Central memory CD8-positive, alpha-beta T cell (primary cell): ENCODE measurements around the gene ZBED4.
"Not testable (repeated sequence)": the region's sequence is repeated elsewhere in the genome, so short reads cannot be mapped to it uniquely, and the experiment has no call there.

ENCODE experiments used
- ATAC-seq: fragments of 150-1000 bp; cut with Tn5 transposase; replicated peaks from 2 replicates; pipeline ENCODE4 v1.10.0; 2022; ENCODE audit warnings: mild to moderate bottlenecking, moderate FRiP score, moderate number of reproducible peaks; ENCODE audit not compliant: poor library complexity, severe bottlenecking; ENCODE audit errors: extremely low read depth
- DNase-seq, 2 donors: peaks; one replicate each; pipeline ENCODE4 v3.0.0; 2021; ENCODE audit warnings: low spot score in 2 of 2
- H3K27ac Mint-ChIP-seq: one replicate; pipeline ENCODE4 v1.8.0; 2022; ENCODE audit warnings: low read depth, mild to moderate bottlenecking, moderate library complexity, mixed read lengths
- H3K27me3 Mint-ChIP-seq: one replicate; pipeline ENCODE4 v1.8.0; 2022; ENCODE audit warnings: mixed read lengths
- H3K36me3 Mint-ChIP-seq: one replicate; pipeline ENCODE4 v1.8.0; 2022; ENCODE audit warnings: mild to moderate bottlenecking, moderate library complexity, mixed read lengths; ENCODE audit not compliant: insufficient read depth
- H3K4me1 Mint-ChIP-seq: one replicate; pipeline ENCODE4 v1.8.0; 2022; ENCODE audit warnings: mixed read lengths
- H3K4me3 Mint-ChIP-seq: one replicate; pipeline ENCODE4 v1.8.0; 2022; ENCODE audit warnings: mild to moderate bottlenecking, moderate library complexity, mixed read lengths
- H3K9me3 Mint-ChIP-seq: one replicate; pipeline ENCODE4 v1.8.0; 2022; ENCODE audit warnings: mixed read lengths

Gene ZBED4

DNA sequence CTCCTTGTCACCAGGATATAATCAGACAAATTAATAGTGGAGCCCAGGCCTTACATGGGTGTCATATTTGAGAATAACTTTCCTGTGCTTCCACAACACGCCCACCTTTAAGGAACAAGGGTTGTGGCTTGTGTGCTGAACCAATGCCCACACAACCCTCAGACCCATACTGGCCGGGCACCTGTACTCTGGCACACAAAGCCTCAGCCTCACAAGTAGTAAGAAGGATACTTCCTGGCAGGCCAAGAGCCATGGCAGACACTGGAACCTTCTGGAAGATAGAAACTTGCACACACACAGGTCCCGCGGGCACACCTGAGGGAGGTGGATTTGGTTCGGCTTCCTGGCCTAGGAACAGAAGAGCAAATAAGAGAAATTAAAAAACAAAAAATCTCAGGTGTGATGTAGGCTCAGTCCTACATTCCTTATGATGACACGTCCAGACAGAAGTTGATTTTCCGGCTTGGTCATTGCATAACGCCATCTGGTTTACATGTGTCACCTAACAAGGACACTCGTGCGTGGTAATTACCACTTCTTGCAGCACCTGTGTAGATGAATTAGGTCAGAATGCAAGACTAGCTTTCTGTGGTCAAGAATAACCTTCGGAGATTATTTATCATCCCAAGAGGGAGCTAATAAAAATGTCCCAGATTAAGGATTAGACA, 20.2 kb upstream of the ZBED4 start:
- H3K4me3 Mint-ChIP-seq = no peak overlapping the region
- no peak for ATAC-seq
- no peak for DNase-seq
- no peaks in the 10 kb centered on the region for H3K9me3 Mint-ChIP-seq
- no peaks in the 10 kb centered on the region for H3K27me3 Mint-ChIP-seq
- H3K36me3 Mint-ChIP-seq = no peaks in the 10 kb centered on the region
- H3K4me1 Mint-ChIP-seq = peaks cover 15% of the 10 kb centered on the region
- no peak overlapping the region for H3K27ac Mint-ChIP-seq

DNA sequence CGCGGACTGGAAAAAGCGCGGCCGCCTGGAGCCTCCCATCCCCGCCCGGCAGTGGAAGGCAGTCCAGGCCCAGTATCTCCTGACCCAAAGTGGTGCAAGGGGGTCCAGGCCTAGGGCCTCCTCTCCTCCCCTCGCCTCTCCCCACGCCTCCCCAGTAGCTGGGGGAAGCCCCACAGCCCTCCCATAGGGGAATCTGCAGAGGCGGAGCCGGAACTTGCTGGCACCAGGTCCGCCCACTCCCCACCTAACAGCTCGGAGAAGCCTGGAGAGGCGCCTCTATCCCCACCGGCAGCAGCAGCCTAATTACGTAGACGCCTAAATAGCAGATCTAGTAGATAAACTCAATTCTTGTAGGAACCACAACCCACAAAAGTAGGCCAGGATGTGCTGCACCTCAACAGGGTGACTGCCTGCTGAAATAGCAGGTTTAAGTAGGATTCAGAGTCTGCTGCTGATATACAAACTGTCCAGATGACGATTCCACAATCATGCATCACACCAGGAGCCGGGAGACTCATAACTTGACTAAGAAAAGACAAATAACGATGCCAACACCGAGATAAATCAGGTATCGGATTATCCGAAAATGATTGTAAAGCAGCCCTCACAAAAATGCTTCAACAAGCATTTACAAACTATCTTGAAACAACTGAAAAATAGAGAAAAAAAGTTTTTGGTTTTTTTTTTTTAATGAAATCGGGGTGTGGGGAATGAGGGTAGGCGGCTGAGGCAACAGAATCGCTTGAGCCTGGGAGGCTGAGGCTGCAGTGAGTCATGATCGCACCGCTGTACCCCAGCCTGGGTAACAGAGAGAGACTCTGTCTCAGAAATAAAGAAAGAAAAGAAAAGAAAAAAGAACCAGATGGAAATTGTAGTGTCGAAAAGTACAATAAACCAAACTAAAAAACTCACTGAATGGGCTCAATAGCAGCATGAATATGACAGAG, 14.6 kb upstream of the ZBED4 start:
- H3K4me1 Mint-ChIP-seq = peaks cover 21% of the 10 kb centered on the region
- peaks cover 3% of the 10 kb centered on the region for H3K36me3 Mint-ChIP-seq
- H3K27ac Mint-ChIP-seq = peak overlapping the region; percentile 96
- peak; percentile 94 for ATAC-seq
- H3K9me3 Mint-ChIP-seq = no peaks in the 10 kb centered on the region
- DNase-seq = peak; percentile 70 to 90
- H3K4me3 Mint-ChIP-seq = peak overlapping the region; percentile 70
- no peaks in the 10 kb centered on the region for H3K27me3 Mint-ChIP-seq

DNA sequence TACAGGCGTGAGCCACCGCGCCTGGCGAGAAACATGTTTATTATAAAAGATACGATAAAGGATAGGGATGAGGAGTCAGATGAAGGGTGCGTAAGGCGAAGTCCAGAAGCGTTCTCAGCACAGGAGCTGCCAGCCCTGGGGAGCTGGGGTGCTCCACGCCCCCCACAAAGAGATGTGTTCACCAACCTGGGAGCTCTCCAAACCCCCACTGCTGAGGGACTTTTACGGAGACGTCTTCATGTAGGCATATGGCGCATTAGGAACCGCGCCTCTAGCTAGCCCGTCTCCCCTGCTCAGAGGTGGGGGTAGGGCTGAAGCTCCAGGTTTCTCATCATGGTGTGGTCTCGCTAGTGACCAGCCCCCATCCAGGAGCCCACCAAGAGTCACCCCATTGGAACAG, 8.4 kb upstream of the ZBED4 start:
- Mint-ChIP-seq H3K4me1 (no peaks in the 10 kb centered on the region), H3K9me3 (no peaks in the 10 kb centered on the region), H3K36me3 (no peaks in the 10 kb centered on the region), H3K4me3 (no peak overlapping the region), H3K27ac (no peak overlapping the region), H3K27me3 (no peaks in the 10 kb centered on the region)
- no peak for ATAC-seq
- no peak for DNase-seq

DNA sequence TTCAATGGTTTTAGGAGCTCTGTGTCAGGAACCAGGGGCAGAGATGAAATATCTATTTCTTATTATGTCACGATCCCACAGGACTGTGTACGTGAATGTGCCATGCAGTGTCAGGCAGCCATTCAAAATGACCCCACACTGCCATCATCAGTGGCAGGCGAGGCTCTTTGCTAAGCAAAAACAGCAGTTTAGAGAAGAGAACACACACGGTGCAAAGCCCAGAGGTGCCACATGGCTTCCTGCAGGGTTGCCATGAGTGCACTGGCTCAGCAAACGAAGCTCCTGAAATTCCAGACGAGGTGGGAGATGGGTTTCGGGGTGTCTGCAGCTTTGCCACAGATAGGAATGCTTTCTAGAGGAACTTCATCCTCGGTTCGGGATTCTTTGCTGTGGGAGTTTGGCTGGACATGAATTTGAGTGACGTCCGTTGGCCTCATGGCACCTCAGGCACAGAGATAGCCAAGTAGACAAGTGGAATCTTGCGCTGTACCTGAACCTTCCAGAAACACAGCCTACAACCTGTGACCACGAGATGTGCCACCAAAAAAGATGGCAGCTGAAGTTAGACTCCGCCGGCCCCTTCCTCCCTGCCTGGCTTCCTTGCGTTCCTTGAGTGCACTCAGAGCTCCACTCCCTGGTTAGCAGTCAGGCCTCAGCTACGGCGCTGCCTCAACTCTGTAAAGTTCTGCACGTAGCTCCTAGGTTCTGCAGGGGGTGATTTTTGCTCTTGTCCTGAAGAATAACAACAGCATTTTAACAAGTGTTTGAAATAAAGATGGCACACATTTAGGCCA, 7.8 kb upstream of the ZBED4 start:
- H3K9me3 Mint-ChIP-seq = no peaks in the 10 kb centered on the region
- no peak overlapping the region for H3K4me3 Mint-ChIP-seq
- H3K27me3 Mint-ChIP-seq = no peaks in the 10 kb centered on the region
- no peak for ATAC-seq
- H3K27ac Mint-ChIP-seq = no peak overlapping the region
- H3K36me3 Mint-ChIP-seq = no peaks in the 10 kb centered on the region
- H3K4me1 Mint-ChIP-seq = no peaks in the 10 kb centered on the region
- DNase-seq = no peak

DNA sequence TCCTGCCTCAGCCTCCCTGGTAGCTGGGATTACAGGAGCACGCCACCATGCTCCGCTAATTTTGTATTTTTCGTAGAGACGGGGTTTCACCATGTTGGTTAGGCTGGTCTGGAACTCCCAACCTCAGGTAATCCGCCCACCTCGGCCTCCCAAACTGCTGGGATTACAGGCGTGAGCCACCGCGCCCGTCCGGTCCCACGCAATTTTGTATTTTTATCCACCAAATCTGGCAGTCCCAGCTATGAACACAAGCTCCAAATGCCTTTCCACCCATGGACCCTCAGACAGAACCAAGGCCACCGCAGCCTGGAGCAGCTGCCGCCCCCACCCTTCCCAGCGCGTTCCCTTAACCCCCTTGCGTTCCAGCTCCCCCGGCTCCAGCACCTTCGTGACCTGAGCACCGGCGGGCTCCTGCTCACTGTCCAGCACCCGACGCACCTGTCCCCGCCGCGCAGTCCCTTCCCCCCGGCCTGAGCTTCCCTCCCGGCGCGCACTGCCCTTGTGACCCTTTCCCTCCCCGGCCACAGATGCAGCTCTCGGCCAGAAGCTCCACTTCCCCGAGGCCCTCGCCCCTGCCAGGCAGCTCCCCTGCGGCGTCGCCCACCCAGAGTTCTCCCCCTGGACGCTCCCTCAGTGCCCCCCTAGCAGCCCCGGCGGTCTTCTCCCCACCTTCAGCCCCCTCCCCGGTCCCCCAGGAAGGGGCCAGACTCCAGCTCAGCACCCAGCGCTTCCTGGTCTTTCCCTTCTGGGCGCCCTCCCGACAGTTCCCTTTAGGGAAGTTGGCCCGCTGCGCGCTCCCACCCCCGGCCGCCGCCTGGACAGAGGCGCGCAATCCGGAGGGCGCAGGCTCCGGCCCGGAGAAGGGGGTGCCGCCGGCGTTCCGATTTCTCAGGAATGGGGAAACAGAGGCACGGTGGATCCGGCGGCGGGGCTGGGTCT, 5.6 kb upstream of the ZBED4 start:
- no peak for DNase-seq
- H3K27ac Mint-ChIP-seq = no peak overlapping the region
- H3K9me3 Mint-ChIP-seq = no peaks in the 10 kb centered on the region
- H3K27me3 Mint-ChIP-seq = no peaks in the 10 kb centered on the region
- H3K4me3 Mint-ChIP-seq = peak overlapping the region; percentile 48
- ATAC-seq = no peak
- H3K4me1 Mint-ChIP-seq = peaks cover 7% of the 10 kb centered on the region
- peaks cover 2% of the 10 kb centered on the region for H3K36me3 Mint-ChIP-seq

DNA sequence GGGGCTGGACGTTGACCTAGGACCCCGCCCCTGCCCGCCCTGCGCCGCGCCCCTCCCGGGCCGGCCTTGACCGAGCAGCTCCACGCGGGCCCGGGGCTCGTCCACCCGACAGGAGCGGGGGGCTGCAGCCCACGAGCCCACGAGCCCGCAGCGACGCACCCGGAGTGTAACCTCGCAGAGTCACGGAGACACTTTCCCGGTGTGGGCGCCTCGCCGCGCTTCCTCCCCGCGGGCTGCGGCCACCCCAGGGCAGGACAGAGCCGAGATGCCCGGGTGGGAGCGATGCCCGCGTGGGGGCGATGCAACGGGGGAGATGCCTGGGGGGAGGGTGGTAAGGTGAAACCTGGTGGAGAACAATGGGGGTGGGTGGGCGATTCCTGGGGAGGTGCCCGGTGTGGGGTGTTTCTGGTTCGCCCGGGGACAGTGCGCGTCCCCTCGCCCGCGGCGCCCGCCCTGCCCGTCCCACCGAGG, 4.9 kb upstream of the ZBED4 start:
- no peak for ATAC-seq

GRCh38 chr22:49849161-49850020, 4.3 kb upstream of the ZBED4 start:
- DNase-seq = no peak
- Mint-ChIP-seq H3K4me1 (peaks cover 9% of the 10 kb centered on the region), H3K36me3 (peaks cover 4% of the 10 kb centered on the region), H3K4me3 (peak overlapping the region; percentile 59), H3K27ac (no peak overlapping the region), H3K27me3 (no peaks in the 10 kb centered on the region), H3K9me3 (no peaks in the 10 kb centered on the region)
- ATAC-seq = no peak

More for the DNA sequence above, 4.9 kb upstream of the ZBED4 start:
- Mint-ChIP-seq H3K36me3 (peaks cover 2% of the 10 kb centered on the region), H3K9me3 (no peaks in the 10 kb centered on the region), H3K27ac (no peak overlapping the region), H3K27me3 (no peaks in the 10 kb centered on the region), H3K4me3 (peak overlapping the region; percentile 48), H3K4me1 (peaks cover 7% of the 10 kb centered on the region)
- no peak for DNase-seq

- DNase-seq (no peak), ATAC-seq (no peak)
- Mint-ChIP-seq H3K27ac (no peak overlapping the region), H3K27me3 (no peaks in the 10 kb centered on the region), H3K9me3 (no peaks in the 10 kb centered on the region), H3K36me3 (peaks cover 6% of the 10 kb centered on the region), H3K4me1 (peaks cover 18% of the 10 kb centered on the region), H3K4me3 (peak overlapping the region; percentile 59)
Measured at GRCh38 chr22:49850021-49850911, 3.4 kb upstream of the ZBED4 start.

- Mint-ChIP-seq H3K36me3 (peaks cover 6% of the 10 kb centered on the region), H3K9me3 (no peaks in the 10 kb centered on the region), H3K27ac (peak overlapping the region; percentile 55), H3K4me3 (peak overlapping the region; percentile 59), H3K4me1 (peaks cover 27% of the 10 kb centered on the region), H3K27me3 (no peaks in the 10 kb centered on the region)
- no peak for DNase-seq
- no peak for ATAC-seq
Measured at GRCh38 chr22:49850959-49851802, 2.5 kb upstream of the ZBED4 start.

DNA sequence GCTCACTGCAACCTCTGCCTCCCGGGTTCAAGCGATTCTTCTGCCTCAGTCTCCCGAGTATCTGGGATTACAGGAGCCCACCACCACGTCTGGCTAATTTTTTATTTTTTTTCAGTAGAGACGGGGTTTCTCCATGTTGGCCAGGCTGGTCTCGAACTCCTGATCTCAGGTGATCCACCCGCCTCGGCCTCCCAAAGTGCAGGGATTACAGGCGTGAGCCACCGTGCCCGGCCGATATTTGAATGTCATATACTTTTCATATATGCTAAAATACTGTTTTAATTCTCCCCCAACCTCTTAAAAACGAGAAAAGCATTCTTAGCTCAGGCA, 1.1 kb upstream of the ZBED4 start:
- H3K9me3 Mint-ChIP-seq, DNase-seq, ATAC-seq, H3K36me3 Mint-ChIP-seq, H3K27ac Mint-ChIP-seq, H3K27me3 Mint-ChIP-seq: not testable (repeated sequence)
- H3K4me3 Mint-ChIP-seq = peak overlapping the region; percentile 50
- H3K4me1 Mint-ChIP-seq = peaks cover 28% of the 10 kb centered on the region
